IMR-90 (cell line): Measurements from ENCODE around the gene BMP8A.

Experiments
- CTCF ChIP-seq: conservative IDR thresholded peaks from 2 replicates; pipeline ENCODE4 v1.5.1; 2012; ENCODE audit warnings: mild to moderate bottlenecking, low read depth, low read length, improper control_type of control experiment
- MAFK ChIP-seq: IDR thresholded peaks from 2 replicates; pipeline ENCODE4 v1.6.1; 2012; ENCODE audit warnings: low read depth, low read length, improper control_type of control experiment
- POLR2A ChIP-seq: IDR thresholded peaks from 2 replicates; pipeline ENCODE4 v1.6.1; 2012; ENCODE audit warnings: mild to moderate bottlenecking, low read depth, low read length
- RAD21 ChIP-seq: IDR thresholded peaks from 2 replicates; pipeline ENCODE4 v1.6.1; 2012; ENCODE audit warnings: low read length, improper control_type of control experiment
- RFX5 ChIP-seq: IDR thresholded peaks from 2 replicates; pipeline ENCODE4 v1.8.0; 2012; ENCODE audit warnings: low read depth, mild to moderate bottlenecking, low read length, moderate library complexity
- SMC3 ChIP-seq: fragments of 150-350 bp; IDR thresholded peaks from 2 replicates; pipeline ENCODE4 v1.6.1; 2016; ENCODE audit warnings: low read depth, mild to moderate bottlenecking, antibody characterized with exemption, low read length, moderate library complexity
- USF2 ChIP-seq: fragments of 150-350 bp; IDR thresholded peaks from 2 replicates; pipeline ENCODE4 v1.6.1; 2017; ENCODE audit warnings: mild to moderate bottlenecking, antibody characterized with exemption, low read length, low read depth

GRCh38 chr1:39458991-39459390 lies 32.4 kb upstream of the BMP8A start:
- TF ChIP-seq CTCF: no peak
- TF ChIP-seq RFX5: no peak
- no peak for TF ChIP-seq USF2
- no peak for TF ChIP-seq POLR2A
- no peak for TF ChIP-seq RAD21
- TF ChIP-seq MAFK: no peak
- TF ChIP-seq SMC3: no peak
